ENCODE results near the gene NCOR2.

- TF ChIP-seq, protein P1, sequence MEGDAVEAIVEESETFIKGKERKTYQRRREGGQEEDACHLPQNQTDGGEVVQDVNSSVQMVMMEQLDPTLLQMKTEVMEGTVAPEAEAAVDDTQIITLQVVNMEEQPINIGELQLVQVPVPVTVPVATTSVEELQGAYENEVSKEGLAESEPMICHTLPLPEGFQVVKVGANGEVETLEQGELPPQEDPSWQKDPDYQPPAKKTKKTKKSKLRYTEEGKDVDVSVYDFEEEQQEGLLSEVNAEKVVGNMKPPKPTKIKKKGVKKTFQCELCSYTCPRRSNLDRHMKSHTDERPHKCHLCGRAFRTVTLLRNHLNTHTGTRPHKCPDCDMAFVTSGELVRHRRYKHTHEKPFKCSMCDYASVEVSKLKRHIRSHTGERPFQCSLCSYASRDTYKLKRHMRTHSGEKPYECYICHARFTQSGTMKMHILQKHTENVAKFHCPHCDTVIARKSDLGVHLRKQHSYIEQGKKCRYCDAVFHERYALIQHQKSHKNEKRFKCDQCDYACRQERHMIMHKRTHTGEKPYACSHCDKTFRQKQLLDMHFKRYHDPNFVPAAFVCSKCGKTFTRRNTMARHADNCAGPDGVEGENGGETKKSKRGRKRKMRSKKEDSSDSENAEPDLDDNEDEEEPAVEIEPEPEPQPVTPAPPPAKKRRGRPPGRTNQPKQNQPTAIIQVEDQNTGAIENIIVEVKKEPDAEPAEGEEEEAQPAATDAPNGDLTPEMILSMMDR (IDR thresholded peaks at IDR 0.05), result no peak
- TF ChIP-seq POLR2AphosphoS5 (IDR thresholded peaks at IDR 0.05) (no peak), POLR2A (IDR thresholded peaks at IDR 0.05) (no peak), EP300 (IDR thresholded peaks at IDR 0.05; ENCODE audit: low read depth) (no peak)
Measured at GRCh38 chr12:124543052-124543589, 24.3 kb downstream of the NCOR2 start.

Measured in transverse colon (tissue), 4 donors.